ENCODE data around the gene EIF3K.

GRCh38 chr19:38577826-38578225, 41.2 kb upstream of the EIF3K start:
- no peak for TF ChIP-seq POLR2A (IDR thresholded peaks at IDR 0.05)
- no peak for TF ChIP-seq CTCF (IDR thresholded peaks at IDR 0.05)
